H1 (cell line): ENCODE results near the gene FBLIM1. TPM values are rescaled to one million over a fixed set of nuclear protein-coding genes. Genes with fewer than 3 reads are reported as not detected.

ENCODE experiments used
- CTCF ChIA-PET: fragments of 300-600 bp; sonication (Branson Sonifier 250); formaldehyde crosslinking; loops from one replicate; lab custom pipeline; 2021; ENCODE audit not compliant: partially characterized antibody; lab: Charles Lee
- POLR2A ChIA-PET: fragments of 300-600 bp; sonication (Branson Sonifier 250); formaldehyde crosslinking; loops from one replicate; lab custom pipeline; 2021; ENCODE audit warnings: inconsistent platforms; ENCODE audit not compliant: partially characterized antibody; lab: Charles Lee
- DNase-seq, 2 experiments: peaks; one replicate each; pipeline versions ENCODE4 v3.0.0 to v3.0.0-alpha.2; 2010 to 2022; ENCODE audit warnings: low spot score in 2 of 2, low read depth in 1 of 2, mixed read lengths in 1 of 2
- FAIRE-seq: peaks from 2 replicates; lab custom pipeline; 2011; peaks lifted over from hg19 to GRCh38; lab: Jason Lieb, UNC
- H2AFZ ChIP-seq: 2 replicates; pipeline ENCODE4 v1.8.1; 2012; ENCODE audit warnings: low read length, inconsistent platforms
- H2AK5ac ChIP-seq: 2 replicates; pipeline ENCODE4 v1.6.1; 2013; ENCODE audit warnings: low read depth, low read length
- H2BK120ac ChIP-seq: replicated peaks from 2 replicates; pipeline ENCODE3; 2013; ENCODE audit warnings: low read depth, low read length, inconsistent platforms
- H2BK12ac ChIP-seq: 2 replicates; pipeline ENCODE4 v1.6.1; 2013; ENCODE audit warnings: low read depth, low read length
- H2BK15ac ChIP-seq: 2 replicates; pipeline ENCODE4 v1.6.1; 2013; ENCODE audit warnings: low read length
- H2BK20ac ChIP-seq: 2 replicates; pipeline ENCODE4 v1.6.1; 2013; ENCODE audit warnings: low read length
- H2BK5ac ChIP-seq: 2 replicates; pipeline ENCODE4 v1.6.1; 2013; ENCODE audit warnings: low read depth, low read length
- H3K14ac ChIP-seq: 2 replicates; pipeline ENCODE4 v1.6.1; 2013; ENCODE audit warnings: inconsistent platforms; ENCODE audit not compliant: insufficient read length
- H3K18ac ChIP-seq: 2 replicates; pipeline ENCODE4 v1.6.1; 2013; ENCODE audit warnings: low read length; ENCODE audit errors: extremely low read depth
- H3K23ac ChIP-seq: 2 replicates; pipeline ENCODE4 v1.6.1; 2013; ENCODE audit warnings: inconsistent platforms; ENCODE audit not compliant: insufficient read length
- H3K23me2 ChIP-seq: 2 replicates; pipeline ENCODE4 v1.6.1; 2013; ENCODE audit warnings: low read depth, low read length
- H3K27ac ChIP-seq: 2 replicates; pipeline ENCODE4 v1.6.1; 2011; ENCODE audit warnings: low read depth, low read length, inconsistent platforms
- H3K27me3 ChIP-seq, 4 experiments: replicated peaks in 1 of 4; 1 replicate in 1 of 4; 2 replicates in 3 of 4; pipeline versions ENCODE4 v1.6.1 to v1.8.1; 2011 to 2013; ENCODE audit warnings: low read length in 3 of 4, mild to moderate bottlenecking in 3 of 4, inconsistent platforms in 2 of 4, mixed read lengths in 2 of 4, moderate library complexity in 1 of 4; ENCODE audit not compliant: control insufficient read depth in 3 of 4, insufficient read depth in 3 of 4; ENCODE audit errors: extremely low read depth in 1 of 4
- H3K36me3 ChIP-seq, 4 experiments: 2 replicates each; pipeline versions ENCODE4 v1.6.1 to v1.8.1; 2011 to 2013; ENCODE audit warnings: mild to moderate bottlenecking in 4 of 4, low read length in 3 of 4, moderate library complexity in 2 of 4, control low read depth in 1 of 4, inconsistent platforms in 1 of 4; ENCODE audit not compliant: insufficient read depth in 4 of 4, control insufficient read depth in 2 of 4
- H3K4ac ChIP-seq: replicated peaks from 2 replicates; pipeline ENCODE3; 2013; ENCODE audit warnings: low read length, low read depth, mixed read lengths, inconsistent platforms; ENCODE audit not compliant: insufficient read length
- H3K4me1 ChIP-seq, 4 experiments: replicated peaks in 1 of 4; 1 replicate in 1 of 4; 2 replicates in 3 of 4; pipeline versions ENCODE4 v1.6.1 to v1.8.1; 2011 to 2013; ENCODE audit warnings: low read length in 3 of 4, inconsistent platforms in 2 of 4, mixed read lengths in 1 of 4; ENCODE audit not compliant: insufficient read depth in 4 of 4, control insufficient read depth in 3 of 4
- H3K4me2 ChIP-seq, 2 experiments: 2 replicates each; pipeline versions ENCODE4 v1.6.1 to v1.8.1; 2011 to 2013; ENCODE audit warnings: low read depth in 2 of 2, low read length in 2 of 2, control low read depth in 1 of 2, inconsistent platforms in 1 of 2, mild to moderate bottlenecking in 1 of 2; ENCODE audit not compliant: insufficient read depth in 1 of 2
- H3K4me3 ChIP-seq, 4 experiments: fragments of 200-600, 300-600 bp in 1 of 4; sonication (generic), shearing (Covaris generic), sonication (Bioruptor Twin) in 1 of 4; 2 replicates each; pipeline versions ENCODE4 v1.5.1 to v1.8.1; 2011 to 2016; ENCODE audit warnings: low read length in 4 of 4, low read depth in 3 of 4, control low read depth in 2 of 4, inconsistent platforms in 2 of 4, mild to moderate bottlenecking in 2 of 4, mixed read lengths in 1 of 4, moderate library complexity in 1 of 4; ENCODE audit not compliant: insufficient read depth in 2 of 4; ENCODE audit errors: extremely low read depth in 1 of 4
- H3K56ac ChIP-seq: replicated peaks from 2 replicates; pipeline ENCODE3; 2013; ENCODE audit warnings: low read depth, mild to moderate bottlenecking, mixed read lengths, low read length, inconsistent platforms; ENCODE audit not compliant: insufficient read length
- H3K79me1 ChIP-seq: 2 replicates; pipeline ENCODE4 v1.6.1; 2013; ENCODE audit warnings: low read depth, low read length, control low read depth
- H3K79me2 ChIP-seq, 2 experiments: 2 replicates each; pipeline versions ENCODE4 v1.6.1 to v1.8.1; 2012 to 2013; ENCODE audit warnings: low read length in 2 of 2, mild to moderate bottlenecking in 2 of 2, inconsistent platforms in 1 of 2; ENCODE audit not compliant: insufficient read depth in 2 of 2, control insufficient read depth in 1 of 2
- H3K9ac ChIP-seq, 4 experiments: replicated peaks in 1 of 4; 1 replicate in 1 of 4; 2 replicates in 3 of 4; pipeline versions ENCODE4 v1.6.1 to v1.8.1; 2011 to 2013; ENCODE audit warnings: low read depth in 3 of 4, low read length in 3 of 4, control low read depth in 2 of 4, mild to moderate bottlenecking in 2 of 4, moderate library complexity in 2 of 4, inconsistent platforms in 1 of 4; ENCODE audit errors: extremely low read depth in 1 of 4
- H3K9me3 ChIP-seq, 2 experiments: 2 replicates each; pipeline versions ENCODE4 v1.6.1 to v1.8.1; 2012 to 2013; ENCODE audit warnings: mild to moderate bottlenecking in 2 of 2, moderate library complexity in 2 of 2, control low read depth in 1 of 2, inconsistent platforms in 1 of 2, low read depth in 1 of 2, low read length in 1 of 2, mixed read lengths in 1 of 2; ENCODE audit not compliant: insufficient read depth in 2 of 2
- H4K20me1 ChIP-seq, 2 experiments: replicated peaks in 1 of 2; 2 replicates each; pipeline versions ENCODE3 to v1.8.1; 2011 to 2013; ENCODE audit warnings: inconsistent platforms in 2 of 2, low read length in 2 of 2, mild to moderate bottlenecking in 1 of 2; ENCODE audit not compliant: insufficient read depth in 2 of 2, control insufficient read depth in 1 of 2
- H4K5ac ChIP-seq: 2 replicates; pipeline ENCODE4 v1.6.1; 2013; ENCODE audit warnings: low read length, low read depth, mixed read lengths, inconsistent platforms; ENCODE audit not compliant: insufficient read length
- H4K8ac ChIP-seq: 2 replicates; pipeline ENCODE4 v1.8.0; 2013; ENCODE audit warnings: mild to moderate bottlenecking, moderate library complexity, low read length, inconsistent platforms; ENCODE audit not compliant: insufficient read depth; ENCODE audit errors: extremely low read depth
- H4K91ac ChIP-seq: replicated peaks from 2 replicates; pipeline ENCODE3; 2013; ENCODE audit warnings: low read length, mixed read lengths, inconsistent platforms; ENCODE audit not compliant: insufficient read length
- CREB1 ChIP-seq: IDR thresholded peaks from 2 replicates; pipeline ENCODE4 v1.6.1; 2012; ENCODE audit warnings: inconsistent platforms
- GABPA ChIP-seq: IDR thresholded peaks from 2 replicates; pipeline ENCODE4 v1.6.1; 2011; ENCODE audit warnings: mild to moderate bottlenecking, low read length, moderate library complexity, borderline replicate concordance; ENCODE audit not compliant: insufficient read depth
- MAFK ChIP-seq: IDR thresholded peaks from 2 replicates; pipeline ENCODE4 v1.6.1; 2012; ENCODE audit warnings: low read depth, mild to moderate bottlenecking, improper control_type of control experiment, low read length
- POLR2A ChIP-seq, 2 experiments: IDR thresholded peaks; 1 replicate in 1 of 2; 2 replicates in 1 of 2; pipeline ENCODE4 v1.6.1; 2011; ENCODE audit warnings: low read depth in 2 of 2, low read length in 2 of 2, mild to moderate bottlenecking in 2 of 2; ENCODE audit errors: control extremely low read depth in 1 of 2
- SP1 ChIP-seq: IDR thresholded peaks from 2 replicates; pipeline ENCODE4 v1.6.1; 2011; ENCODE audit warnings: low read depth, low read length
- TAF1 ChIP-seq: IDR thresholded peaks from 2 replicates; pipeline ENCODE4 v1.6.1; 2011; ENCODE audit warnings: mild to moderate bottlenecking, low read depth, low read length
- TBP ChIP-seq: IDR thresholded peaks from 2 replicates; pipeline ENCODE4 v1.6.1; 2011; ENCODE audit warnings: low read depth, low read length, improper control_type of control experiment
- TEAD4 ChIP-seq: IDR thresholded peaks from 2 replicates; pipeline ENCODE4 v1.6.1; 2012; ENCODE audit warnings: low read depth, low read length, inconsistent platforms, mixed read lengths
- ZNF274 ChIP-seq: IDR thresholded peaks from 2 replicates; pipeline ENCODE4 v1.7.0; 2012; ENCODE audit warnings: low read length, borderline replicate concordance; ENCODE audit errors: extremely low read depth
- WGBS, 2 experiments: shearing (Covaris generic) in 1 of 2; methylation state at CpG; one replicate each; pipeline versions ENCODE4 v1.1.6 to v1.1.7; 2013 to 2015; ENCODE audit warnings: low lambda C conversion rate in 2 of 2, mixed read lengths in 2 of 2, inconsistent platforms in 1 of 2, low coverage in 1 of 2, missing lambda C conversion rate in 1 of 2; ENCODE audit not compliant: insufficient replicate concordance in 2 of 2, insufficient coverage in 1 of 2, insufficient read length in 1 of 2; ENCODE audit errors: extremely low coverage in 1 of 2, missing lambda C conversion rate in 1 of 2; 5-methylcytosine and 5-hydroxymethylcytosine counted together
- polyA plus RNA-seq, 7 experiments: library from polyadenylated mRNA; depleted of rRNA in 3 of 7; stranded (reverse) in 5 of 7; unstranded in 2 of 7; fragments of >200 nt in 5 of 7; fragments of 200-250 nt in 2 of 7; gene quantifications; 1 replicate in 5 of 7; 2 replicates in 1 of 7; 4 replicates in 1 of 7; pipeline versions ENCODE4 v1.2.1 to v1.2.3, GENCODE V29; 2011 to 2013; ENCODE audit warnings: missing spikeins in 2 of 7, mixed read lengths in 2 of 7
- total RNA-seq: library from RNA; stranded (reverse); fragmentation: NEBNext Ultra II Directional; extraction: Animal tissue kit (Norgen Biotek cat#: 25700); gene quantifications from 2 replicates; pipeline ENCODE4 v1.2.1, GENCODE V29; 2021
- TF ChIP-seq, protein P1 (sequence below): IDR thresholded peaks from 2 replicates; pipeline ENCODE4 v1.6.1; 2011; ENCODE audit warnings: low read depth, mild to moderate bottlenecking, low read length; ENCODE audit not compliant: insufficient read depth
- TF ChIP-seq, protein P2 (sequence below): IDR thresholded peaks from 2 replicates; pipeline ENCODE4 v1.6.1; 2012; ENCODE audit warnings: inconsistent platforms

Gene FBLIM1
- total and polyA plus RNA-seq, 2 of the 8 experiments (the other 6 are each of a cell fraction or from before 2014, with no cell fraction given), result 66.6 to 66.7 TPM

DNA sequence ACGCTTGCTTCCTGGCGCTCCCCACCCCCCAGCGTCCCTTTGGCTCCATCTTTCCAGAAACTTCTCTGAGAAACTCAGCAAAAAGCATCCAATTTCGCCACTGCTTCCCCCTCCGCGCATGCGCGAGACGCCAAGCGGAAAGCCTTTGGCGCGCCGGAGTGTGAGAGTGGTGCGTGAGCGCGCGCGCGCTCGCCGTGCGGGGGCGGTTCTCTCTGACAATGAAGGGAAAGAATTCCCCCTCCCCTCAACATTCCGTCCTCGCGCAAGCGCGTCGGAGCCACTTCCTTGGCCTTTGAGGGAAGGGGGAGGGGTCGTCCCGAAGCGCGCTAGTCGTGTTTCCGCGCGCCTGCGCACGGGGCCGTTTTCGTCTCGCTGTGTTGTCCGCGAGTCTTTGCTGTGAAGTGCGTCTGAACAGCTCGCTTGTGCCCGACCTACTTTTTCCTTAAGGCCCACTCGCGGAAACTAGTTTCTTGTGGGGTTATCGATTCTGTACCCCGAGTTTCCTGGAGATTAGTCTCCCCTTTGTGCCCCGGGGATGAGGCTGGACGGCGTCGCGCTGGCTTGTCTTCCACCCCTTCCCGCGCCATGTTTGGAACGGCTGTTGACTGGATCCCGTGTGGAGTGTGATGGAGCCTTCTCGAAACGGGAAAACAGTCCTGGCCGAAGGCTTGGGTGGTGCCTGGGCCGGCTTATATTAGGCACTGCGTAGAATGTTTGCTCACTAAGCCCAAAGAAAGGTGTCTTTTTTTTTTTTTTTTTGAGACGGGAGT, 77.3 kb downstream of the FBLIM1 start:
- peaks cover 10% of the 10 kb centered on the region for H3K23me2 ChIP-seq
- no peak overlapping the region for H3K23ac ChIP-seq
- H2AFZ ChIP-seq, result no peak overlapping the region; the same call in 1 of the 2 replicates
- H2BK15ac ChIP-seq, result 0 out of 2 replicates have a peak overlapping the region, but pooled peaks have one; percentile 19
- no peaks in the 10 kb centered on the region for H3K27me3 ChIP-seq
- peak overlapping the region; percentile 97 for H3K56ac ChIP-seq
- peak overlapping the region; percentile 69 for H2BK120ac ChIP-seq
- peak overlapping the region; percentile 98 for H3K27ac ChIP-seq
- DNase-seq, result peak; percentile 91 to 96
- peak overlapping the region; percentile 98 for H3K14ac ChIP-seq
- H3K79me2 ChIP-seq, result no peaks in the 10 kb centered on the region
- WGBS, 2 experiments, result 12% methylated on average over 55 of the region's 66 CpGs; no CpG with 5 or more reads in 1 of the 2 experiments
- FAIRE-seq, result no peak
- peak overlapping the region; percentile 99 for H3K18ac ChIP-seq
- H2BK5ac ChIP-seq, result peak overlapping the region; percentile 98
- no peaks in the 10 kb centered on the region for H4K20me1 ChIP-seq
- POLR2A ChIA-PET, result interaction anchor here (0.6 to 5.2 kb wide), 3 partner anchors 12 to 52 kb away, joined by 4 to 87 read pairs (median 4); partner anchors contain the start of gene SPEN
- H2AK5ac ChIP-seq, result peak overlapping the region; percentile 68; the same call in 1 of the 2 replicates
- H4K91ac ChIP-seq, result peak overlapping the region; percentile 100
- peak overlapping the region in 3 of 4 experiments; percentile 92 to 96 (median 94); a peak in 6 of 7 replicates for H3K9ac ChIP-seq
- 0 out of 2 replicates have a peak, but pooled peaks cover 3% of the 10 kb centered on the region for H3K79me1 ChIP-seq
- peaks cover 0 to 9% (median under 1%) of the 10 kb centered on the region in 4 experiments; a peak in 3 of 7 replicates for H3K4me1 ChIP-seq
- peak overlapping the region; percentile 68 to 80 (median 71) for H3K4me3 ChIP-seq
- no peaks in the 10 kb centered on the region for H3K9me3 ChIP-seq
- H3K4me2 ChIP-seq, result peak overlapping the region; percentile 79 to 94
- H2BK12ac ChIP-seq, result peak overlapping the region; percentile 98; the same call in 1 of the 2 replicates
- H3K36me3 ChIP-seq, result no peaks in the 10 kb centered on the region
- H4K5ac ChIP-seq, result peak overlapping the region; percentile 99
- peak overlapping the region; percentile 100; the same call in 1 of the 2 replicates for H4K8ac ChIP-seq
- H2BK20ac ChIP-seq, result no peak overlapping the region
- CTCF ChIA-PET, result interaction anchor here (0.6 to 1.8 kb wide), 3 partner anchors 11 to 121 kb away, joined by 3 to 5 read pairs (median 4); partner anchors contain the start of gene SPEN
- peak overlapping the region; percentile 100 for H3K4ac ChIP-seq
- no peak for TF ChIP-seq GABPA
- TF ChIP-seq ZNF274, result no peak
- peak; percentile 63; the same call in 1 of the 2 replicates for TF ChIP-seq CREB1
- TF ChIP-seq, protein P1, sequence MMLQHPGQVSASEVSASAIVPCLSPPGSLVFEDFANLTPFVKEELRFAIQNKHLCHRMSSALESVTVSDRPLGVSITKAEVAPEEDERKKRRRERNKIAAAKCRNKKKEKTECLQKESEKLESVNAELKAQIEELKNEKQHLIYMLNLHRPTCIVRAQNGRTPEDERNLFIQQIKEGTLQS, result 0 out of 2 replicates have a peak, but pooled peaks have one; percentile 13
- peak; percentile 66 for TF ChIP-seq TAF1
- no peak for TF ChIP-seq MAFK
- TF ChIP-seq, protein P2, sequence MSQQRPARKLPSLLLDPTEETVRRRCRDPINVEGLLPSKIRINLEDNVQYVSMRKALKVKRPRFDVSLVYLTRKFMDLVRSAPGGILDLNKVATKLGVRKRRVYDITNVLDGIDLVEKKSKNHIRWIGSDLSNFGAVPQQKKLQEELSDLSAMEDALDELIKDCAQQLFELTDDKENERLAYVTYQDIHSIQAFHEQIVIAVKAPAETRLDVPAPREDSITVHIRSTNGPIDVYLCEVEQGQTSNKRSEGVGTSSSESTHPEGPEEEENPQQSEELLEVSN, result no peak
- TF ChIP-seq SP1, result peak; percentile 59
- peak; percentile 80 for TF ChIP-seq TEAD4
- peak; percentile 8 to 40 for TF ChIP-seq POLR2A (IDR thresholded peaks at IDR 0.05; ENCODE audit: control extremely low read depth in 1 of 2, low read depth in 2 of 2, low read length in 2 of 2)
- no peak for TF ChIP-seq TBP
